ENCODE data around the gene MAPK4.
"Not testable (repeated sequence)": the region's sequence is repeated elsewhere in the genome, so short reads cannot be mapped to it uniquely, and the experiment has no call there.

Gene MAPK4

DNA sequence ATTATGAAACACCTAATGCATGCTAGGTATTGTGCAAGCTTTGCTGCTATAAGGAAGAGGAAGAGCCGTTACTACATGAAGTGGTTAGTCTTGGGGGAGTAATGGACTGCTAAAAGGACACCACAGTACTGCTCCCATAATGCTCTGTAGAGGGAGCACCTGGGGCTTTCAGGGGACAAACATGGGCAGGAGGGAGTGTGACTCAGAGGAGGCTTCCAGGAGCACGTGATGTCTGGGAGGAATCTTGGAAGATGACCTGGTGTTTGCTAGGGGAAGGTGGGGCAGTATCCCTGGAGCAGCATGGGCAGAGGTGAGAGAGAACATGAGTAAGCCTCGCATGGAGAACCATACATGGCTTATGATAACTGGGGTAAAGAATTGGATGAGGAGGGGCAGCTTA, 18.8 kb downstream of the MAPK4 start:
- DNase-seq: no peak

DNA sequence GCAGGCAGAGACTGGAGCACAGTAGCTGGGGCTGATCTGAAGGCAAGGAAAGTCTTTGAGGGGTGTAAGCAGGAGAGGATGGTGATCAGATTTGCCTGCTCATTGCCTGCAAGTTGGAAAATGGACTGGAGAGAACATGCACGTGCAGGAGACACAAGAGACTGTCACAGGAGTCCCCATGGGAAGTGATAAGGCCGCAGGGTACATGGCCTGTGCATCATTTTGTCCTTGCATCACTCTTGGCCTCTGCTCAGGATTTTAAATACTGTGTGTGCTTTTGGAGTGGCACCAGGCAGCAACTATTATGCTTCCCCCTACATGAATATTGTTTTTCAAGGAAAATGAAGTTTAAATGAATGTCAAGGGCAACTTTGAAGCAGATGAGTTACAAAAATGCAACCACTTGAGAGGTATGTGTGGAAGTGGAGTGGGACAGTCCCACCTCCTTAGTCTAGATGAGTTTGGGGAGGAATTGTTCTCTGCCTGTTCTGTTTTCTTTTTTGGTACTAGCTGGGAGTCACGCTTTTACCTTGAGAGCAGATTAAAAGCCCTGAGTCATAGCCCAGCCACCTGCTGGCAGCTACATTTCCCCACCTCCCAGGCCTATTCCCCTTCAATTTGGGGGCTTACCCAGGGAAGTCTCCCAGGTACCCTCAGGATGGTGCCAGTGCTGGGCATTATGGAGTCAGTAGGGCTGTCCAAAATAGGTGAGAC, 19.3 kb downstream of the MAPK4 start:
- DNase-seq: no peak

DNA sequence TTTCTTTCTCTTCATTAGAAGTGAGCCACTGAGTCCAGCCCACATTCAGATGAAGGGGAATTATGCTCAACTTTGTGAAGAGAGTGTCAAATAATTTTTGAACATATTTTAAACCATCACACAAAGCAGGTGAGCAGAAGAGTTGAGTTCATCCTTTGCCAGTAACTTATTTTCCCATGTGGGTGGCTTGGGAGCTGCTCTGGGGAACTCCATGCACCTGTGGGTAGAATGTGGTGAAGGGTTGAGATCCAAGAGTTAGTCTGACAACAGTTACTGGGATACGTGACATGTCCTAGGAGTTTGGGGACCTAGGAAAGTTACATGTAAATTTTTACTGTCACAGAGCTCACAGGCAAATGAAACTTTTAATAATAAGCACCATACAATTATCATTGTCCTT, 21.6 kb downstream of the MAPK4 start:
- no peak for DNase-seq

DNA sequence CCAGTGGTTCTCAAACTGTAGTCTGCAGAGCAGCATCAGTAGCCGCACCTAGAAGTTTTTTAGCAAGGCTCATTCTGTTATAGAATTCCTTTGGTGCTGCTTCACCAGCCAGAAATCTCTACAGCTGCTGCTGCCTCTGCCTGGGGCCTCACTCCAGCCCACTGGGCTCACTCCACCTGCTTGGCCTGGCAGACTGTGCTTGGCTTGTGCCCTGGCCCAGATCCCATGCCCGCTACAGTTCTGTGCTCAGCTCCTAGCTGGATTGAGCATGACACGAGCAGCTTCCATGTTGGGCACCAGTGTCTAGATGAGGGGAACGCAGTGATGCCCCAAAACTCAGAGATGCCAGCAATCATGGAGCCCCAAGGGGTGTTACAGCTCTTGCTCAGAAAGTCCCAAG, 22.6 kb downstream of the MAPK4 start:
- no peak for DNase-seq

DNA sequence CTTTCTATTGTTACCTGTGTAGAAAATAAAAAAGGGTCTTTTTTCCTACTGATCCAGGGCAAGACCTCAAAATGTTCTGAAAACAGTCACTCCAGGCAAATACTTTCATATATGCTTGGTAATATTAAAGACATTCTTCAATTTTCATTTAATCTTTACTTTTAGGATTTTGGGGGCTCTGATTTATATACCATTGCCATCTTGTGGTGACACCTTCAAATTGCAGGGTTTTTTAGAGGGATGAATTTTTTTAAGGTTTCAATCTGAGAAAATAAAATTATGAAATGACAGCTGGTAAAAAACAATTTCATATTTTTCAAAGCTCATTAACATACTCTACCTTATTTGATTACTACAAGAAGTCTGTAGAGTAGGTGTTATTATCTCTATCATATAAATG, 26.8 kb downstream of the MAPK4 start:
- no peak for DNase-seq

DNA sequence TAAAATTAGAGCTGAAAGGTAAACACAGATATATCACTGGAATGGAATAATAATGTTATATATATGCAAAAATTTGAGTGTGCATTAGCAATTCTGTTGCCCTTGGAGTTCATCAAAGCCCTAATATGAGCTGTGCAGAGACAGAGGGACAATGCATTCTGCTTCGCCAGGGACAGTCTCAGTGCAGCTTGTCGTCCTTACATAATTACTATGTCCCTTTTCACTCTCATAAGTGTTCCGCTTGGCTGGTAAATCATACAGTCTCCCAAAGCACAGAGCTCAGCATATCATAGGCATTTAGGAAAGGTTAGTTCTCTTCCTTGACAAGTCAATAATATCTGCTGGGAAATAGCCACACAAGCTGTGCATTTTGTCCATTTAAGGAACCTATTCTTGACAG, 30.7 kb downstream of the MAPK4 start:
- DNase-seq: no peak

DNA sequence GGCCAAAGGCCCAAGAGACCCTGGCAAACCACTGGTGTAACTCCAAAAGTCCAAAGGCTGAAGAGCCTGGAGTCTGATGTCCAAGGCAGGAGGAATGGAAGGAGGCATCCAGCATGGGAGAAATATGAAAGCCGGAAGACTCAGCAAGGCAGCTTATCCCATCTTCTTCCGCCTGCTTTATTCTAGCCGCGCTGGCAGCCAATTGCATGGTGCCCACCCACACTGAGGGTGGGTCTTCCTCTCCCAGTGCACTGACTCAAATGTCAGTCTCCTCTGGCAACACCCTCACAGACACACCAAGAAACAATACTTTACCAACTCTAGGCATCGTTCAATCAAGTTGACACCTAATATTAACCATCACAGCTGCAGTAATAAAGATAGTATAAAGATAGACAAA, 34.1 kb downstream of the MAPK4 start:
- no peak for DNase-seq

DNA sequence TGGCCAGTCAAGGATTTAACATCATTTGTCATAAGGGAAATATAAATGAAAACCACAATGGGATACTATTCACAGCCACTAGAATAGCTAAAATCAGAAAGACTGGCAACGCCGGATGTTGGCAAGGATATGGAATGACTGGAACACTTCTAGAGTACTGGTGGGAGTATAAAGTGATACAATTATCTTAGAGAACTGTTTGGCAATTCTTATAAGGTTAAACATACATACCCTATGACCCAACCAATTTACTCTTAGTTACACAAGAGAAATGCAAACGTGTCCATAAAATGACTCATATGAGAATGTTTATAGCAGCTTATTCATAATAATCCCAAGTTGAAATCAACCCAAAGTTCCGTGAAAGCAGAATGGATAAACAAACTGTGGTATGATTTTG, 35.1 kb downstream of the MAPK4 start:
- DNase-seq: no peak

DNA sequence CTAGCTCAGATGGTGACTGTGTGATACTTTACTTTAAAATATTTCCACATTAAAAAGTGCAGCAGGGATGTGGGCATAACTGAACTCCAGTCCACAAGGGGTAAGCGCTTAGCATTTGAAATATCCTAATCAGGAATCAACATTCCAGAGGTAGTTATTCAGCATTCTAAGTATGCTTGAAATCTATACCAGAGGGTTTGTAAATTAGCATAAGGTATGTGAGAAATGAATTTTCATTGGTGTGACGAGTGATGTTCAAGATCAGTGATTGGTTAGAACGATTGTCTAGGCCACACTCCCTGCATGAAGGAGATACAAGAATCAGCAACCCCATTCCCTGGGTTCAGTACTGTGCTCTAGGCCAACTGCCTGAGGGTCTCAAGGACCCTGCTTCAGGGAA, 42.6 kb downstream of the MAPK4 start:
- DNase-seq: no peak

DNA sequence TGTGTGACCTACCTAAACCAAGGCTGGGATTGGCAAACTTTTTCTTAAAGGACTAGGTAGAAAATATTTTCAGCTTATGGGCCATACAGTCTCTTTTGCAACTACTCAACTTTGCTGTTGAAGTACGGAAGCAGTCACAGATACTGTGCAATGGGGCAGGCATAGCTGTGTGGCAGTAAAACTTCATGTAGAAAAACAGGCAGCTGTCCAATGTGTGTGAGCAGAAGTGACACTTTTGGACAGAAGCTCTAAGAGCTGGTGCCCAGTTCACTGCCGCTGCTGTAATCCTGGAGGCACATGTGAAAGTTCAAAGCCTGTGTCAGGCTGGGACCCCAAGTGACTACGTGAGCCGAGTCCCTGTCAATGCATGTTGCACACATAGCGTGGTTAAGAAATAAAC, 46.7 kb downstream of the MAPK4 start:
- DNase-seq: no peak

DNA sequence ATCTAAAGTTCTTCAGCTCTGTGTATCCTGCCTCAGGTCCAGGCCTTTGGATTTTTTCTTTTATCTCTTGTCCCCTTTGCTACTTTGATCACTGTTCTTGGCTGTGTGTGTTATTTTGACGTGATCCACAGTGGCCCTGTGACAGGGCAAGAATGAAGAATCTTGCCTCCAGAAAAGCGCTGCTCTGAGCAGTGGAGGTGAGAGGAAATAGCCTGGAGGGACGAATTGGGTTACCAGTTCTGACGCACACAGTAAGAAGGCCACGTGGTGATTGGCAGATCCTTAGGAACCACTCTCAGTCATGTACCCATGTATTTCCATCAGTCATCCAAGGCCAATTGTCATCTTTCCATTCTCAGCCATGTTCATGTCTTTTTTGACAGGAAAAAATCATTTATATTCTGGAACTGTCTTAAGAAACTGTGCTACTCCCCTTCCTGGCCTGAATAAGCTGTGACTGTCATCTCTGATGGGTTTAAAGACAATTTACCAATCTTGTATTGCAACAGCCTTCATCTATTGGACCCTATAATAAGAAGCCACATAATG, 47.6 kb downstream of the MAPK4 start:
- DNase-seq: no peak

DNA sequence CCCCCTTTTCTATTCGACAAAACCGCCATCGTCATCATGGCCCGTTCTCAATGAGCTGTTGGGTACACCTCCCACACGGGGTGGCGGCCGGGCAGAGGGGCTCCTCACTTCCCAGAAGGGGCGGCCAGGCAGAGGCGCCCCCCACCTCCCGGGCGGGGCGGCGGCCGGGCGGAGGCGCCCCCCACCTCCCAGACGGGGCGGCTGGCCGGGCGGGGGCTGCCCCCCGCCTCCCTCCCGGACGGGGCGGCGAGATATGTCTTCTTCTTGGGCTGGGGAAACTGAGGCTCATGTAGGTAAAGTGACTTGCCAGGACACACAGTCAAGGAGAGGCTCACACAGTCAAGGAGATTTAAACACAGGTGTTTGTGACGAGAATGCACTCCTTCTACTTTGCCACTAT, 49.3 kb downstream of the MAPK4 start:
- DNase-seq: not testable (repeated sequence)

DNA sequence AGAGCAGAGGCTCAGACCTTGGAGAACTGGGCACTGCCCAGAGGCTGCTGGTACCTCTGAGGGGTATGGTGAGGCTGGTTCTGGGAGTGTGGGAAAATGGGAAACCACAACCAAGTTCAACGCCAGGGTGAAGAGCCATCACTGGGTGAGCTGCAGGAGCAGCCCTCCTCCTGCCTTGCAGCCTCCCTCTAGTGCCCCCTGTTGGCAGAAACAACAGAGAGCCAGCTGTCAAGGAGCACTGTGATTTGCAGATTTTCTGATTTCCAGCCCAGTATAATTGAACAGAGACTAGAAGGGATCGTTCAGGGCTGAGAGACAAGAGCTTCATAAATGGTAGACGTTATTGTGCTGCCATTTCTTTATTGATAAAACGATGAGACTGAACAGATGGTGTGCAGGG, 50.5 kb downstream of the MAPK4 start:
- DNase-seq: no peak

DNA sequence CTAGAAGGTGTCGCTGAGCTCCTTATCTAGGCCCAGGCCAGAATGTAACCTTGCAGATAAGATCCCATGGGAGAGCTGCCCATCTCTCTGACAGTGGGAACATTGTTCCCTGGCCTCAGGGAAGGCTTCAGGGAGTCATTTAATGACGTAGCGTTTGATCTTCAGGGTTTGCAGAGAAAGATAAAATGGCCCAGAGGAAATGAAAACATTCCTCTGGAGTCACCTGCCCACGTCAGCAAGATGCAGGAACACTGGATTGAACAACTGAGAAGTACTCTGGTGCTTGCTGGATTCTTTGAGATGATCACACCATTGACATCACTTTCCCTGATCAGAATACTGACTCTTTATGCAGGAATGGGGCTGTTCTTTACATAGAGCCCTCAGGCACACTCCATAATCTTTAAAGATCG, 51.6 kb downstream of the MAPK4 start:
- no peak for DNase-seq

DNA sequence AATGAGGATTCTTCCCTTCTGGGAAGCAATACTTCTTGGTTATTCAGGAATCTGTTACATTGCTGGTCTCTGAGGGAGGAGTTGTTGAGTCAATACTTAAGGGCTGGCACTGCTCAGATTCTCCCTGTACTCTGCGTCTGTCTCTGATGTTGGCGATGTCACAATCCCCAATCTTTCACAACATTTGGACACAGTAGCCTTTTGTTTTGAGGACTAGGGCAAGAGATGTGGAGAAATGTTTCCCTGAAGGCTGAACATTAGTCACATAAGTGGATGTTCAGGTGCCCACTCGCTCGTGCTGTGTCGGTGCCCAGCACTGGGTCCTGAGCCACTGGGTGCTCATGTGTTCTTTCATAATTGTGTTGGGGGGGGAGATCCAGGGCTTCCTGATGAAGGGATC, 55.0 kb downstream of the MAPK4 start:
- DNase-seq: no peak

DNA sequence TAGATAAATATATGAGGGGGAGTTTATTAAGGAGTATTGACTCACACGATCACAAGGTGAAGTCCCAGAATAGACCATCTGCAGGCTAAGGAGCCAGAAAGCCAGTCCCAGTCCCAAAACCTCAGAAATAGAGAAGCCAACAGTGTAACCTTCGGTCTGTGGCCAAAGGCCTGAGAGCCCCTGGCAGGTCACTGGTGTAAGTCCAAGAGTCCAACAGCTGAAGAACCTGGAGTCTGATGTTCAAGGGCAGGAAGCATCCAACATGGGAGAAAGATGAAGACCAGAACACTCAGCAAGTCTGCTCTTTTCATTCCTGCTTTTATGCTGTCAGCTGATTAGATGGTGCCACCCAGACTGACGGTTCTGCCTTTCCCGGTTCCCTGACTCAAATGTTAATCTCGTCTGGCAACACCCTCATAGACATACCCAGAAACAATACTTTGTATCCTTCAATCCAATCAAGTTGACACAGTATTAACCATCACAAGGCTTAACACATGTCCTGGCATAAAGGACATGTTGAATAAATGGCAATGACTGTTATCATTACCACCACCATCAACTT, 56.7 kb downstream of the MAPK4 start:
- DNase-seq: no peak

DNA sequence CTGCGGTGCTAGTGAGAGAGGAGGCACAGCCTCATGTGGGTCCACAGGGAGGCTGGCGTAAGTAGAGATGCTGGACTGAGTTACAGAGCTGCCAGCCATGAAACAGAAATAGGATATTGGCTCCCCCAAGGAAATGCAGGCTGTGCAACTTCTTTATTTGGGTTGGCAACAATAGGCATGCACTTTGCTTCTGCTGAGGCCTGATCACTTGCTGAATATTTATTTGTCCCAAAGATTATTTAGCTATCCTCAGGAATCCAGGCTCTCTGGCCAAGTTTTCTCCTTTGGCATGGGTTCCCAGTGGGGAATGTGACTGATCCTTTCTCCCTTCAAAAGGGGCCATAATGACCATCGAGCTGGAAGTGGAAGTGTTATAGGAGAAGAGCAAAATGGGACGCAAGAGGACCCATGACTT, 60.0 kb downstream of the MAPK4 start:
- DNase-seq: no peak

DNA sequence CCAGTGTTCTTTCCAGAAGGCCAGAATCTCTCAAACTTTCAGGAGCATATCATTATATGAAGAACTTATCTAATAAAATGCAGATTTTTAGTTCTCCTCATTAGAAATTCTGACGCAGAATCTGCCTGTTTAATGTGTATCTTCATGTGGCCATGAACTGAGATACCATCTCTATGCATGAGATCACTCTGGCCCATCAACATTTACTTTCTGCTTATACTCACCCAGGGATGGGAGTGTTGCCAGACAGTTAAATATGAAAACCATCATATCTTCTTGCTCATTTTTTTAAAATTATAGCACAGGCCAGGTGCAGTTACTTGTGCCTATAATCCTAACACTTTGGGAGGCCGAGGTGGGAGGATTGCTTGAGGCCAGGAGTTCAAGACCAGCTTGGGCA, 60.4 kb downstream of the MAPK4 start:
- DNase-seq: no peak

DNA sequence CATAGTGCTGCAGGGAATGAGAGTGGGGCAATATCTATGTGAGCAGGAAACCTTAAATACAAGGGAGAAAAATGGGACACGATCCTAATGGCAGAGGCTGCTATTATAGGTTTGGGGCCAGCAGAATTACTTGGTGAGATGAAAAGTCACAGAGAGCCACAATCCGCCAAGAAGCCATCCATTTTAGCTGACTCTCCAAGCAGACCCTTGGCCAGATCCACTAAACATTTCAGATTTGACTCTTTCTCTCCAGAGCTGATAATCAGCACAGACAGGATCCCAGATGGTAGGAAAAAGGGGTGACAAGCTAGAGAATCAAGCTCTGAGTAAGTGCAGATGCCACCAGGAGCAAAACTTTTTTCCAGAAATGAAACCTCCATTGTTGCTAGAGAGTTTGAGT, 61.5 kb downstream of the MAPK4 start:
- DNase-seq: no peak

DNA sequence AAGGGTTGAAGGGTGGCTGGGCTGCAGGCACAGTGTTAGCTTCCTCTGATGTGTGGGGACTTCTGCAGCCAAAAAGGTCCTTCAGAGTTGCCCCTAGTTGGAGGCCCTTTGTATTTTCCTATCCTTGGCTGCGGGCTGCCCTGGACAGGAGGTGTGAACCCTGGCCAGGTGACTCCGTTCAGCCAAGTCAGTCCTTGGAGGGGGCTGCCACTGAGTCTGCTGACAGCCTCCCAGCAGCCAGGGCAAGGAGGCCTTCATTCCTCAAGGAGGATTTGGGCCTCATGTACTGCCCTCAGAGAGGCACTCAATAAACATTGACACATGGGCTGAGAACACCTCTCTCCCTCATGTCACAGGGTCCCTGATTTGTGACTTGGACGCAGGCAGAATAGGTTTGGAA, 62.4 kb downstream of the MAPK4 start:
- DNase-seq: no peak

DNA sequence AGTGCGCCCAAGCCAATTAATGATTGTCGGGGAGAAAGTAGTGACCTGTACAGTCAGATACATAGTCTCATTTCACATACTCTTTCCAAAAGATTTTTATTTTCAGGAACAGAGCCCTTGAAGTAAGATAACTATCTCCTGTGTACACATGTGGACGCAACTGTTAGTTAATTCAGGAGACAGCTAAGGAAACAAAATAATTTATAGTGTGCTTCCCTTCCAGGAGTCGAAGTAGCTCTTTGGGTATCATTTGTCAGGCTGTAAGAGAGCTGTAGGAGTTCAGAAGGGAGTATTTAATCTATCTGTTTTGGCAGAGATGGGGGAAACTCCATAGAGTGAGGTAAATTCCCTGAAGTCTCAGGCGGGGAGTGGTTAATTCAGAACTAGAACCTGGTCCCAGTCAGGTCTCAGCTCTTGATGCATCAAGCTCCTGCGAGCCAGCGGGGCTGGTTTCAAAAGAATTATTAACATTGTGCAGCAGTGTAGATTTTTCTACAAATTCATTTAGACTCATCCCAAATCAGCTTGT, 63.0 kb downstream of the MAPK4 start:
- DNase-seq: no peak

DNA sequence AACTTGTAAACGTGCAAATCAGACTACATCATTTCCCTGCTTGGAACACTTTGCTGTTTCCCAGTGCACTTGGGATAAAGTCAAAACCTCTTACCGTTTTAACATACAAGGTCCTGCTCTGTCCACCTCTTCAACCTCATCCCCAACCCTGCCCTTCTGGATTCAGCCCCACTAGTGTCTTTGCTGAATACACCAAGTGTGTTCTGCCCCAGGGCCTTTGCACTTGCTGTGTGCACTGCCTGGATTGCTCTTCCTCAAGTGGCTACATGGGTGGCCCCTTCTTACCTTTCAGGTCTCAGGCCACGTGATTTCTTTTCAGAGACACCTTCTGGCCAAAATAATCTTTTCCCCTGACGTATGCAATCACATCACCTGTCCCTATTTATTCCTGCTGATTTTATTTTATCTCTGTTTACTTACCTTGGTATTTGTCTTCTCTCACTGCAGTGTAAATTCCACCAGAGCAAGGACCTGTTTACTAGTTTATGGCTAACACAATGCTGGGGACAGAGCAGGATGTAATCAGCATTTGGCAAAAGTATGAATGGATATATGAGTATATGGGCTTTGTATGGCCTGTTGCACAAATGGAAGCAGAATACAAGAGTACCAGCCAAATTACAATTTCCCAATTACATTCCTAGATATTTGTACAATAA, 63.9 kb downstream of the MAPK4 start:
- DNase-seq: no peak

DNA sequence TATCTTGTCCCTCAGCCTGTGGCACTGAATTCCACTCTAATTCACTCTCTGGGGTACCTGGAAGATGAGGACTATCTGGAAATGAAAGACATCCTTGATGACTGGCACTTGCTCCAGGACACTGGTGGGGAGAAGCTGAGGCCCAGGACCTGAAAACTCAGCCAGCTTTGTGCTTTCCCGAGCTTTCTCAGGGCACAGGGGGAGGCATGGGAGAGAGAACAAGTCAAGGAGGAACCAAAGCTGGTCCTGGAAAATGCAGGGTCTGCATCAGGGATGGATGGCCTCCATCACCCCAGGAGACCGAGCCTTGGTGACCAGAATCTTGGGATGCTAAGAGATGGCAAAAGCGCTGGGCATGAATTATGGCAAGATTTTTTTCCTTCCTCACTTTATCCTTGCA, 65.1 kb downstream of the MAPK4 start:
- no peak for DNase-seq

DNA sequence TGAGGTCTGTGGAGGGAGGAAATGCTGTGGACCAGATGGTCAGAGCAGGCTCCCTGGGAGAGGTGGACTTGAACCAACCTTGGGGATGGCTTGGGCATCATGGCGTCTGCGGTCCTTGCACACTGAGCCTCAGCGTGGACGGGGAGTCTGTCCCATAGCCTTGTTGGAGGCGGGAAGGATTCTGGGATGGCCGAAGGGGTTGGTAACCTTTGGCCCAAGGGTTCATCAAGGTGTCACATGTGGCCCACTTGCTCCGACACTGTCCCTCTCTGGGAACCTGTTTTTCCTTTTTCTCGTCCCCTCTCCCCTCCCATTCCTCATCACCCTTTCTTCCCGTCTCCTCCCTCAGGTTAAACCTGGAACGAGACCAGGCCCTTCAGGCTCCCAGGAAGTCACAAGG, 66.4 kb downstream of the MAPK4 start:
- no peak for DNase-seq
